Lung (tissue), 12 donors: ENCODE data around the gene NAA38. TPM values are rescaled to one million over a fixed set of nuclear protein-coding genes. Genes with fewer than 3 reads are reported as not detected.

Experiments used
- ATAC-seq: fragments of 200-7000 bp; cut with Tn5 transposase; one replicate; pipeline ENCODE4 v1.9.1; 2020; ENCODE audit warnings: moderate number of reproducible peaks; ENCODE audit not compliant: insufficient read depth, low FRiP score
- DNase-seq, 3 donors: peaks; one replicate each; pipeline ENCODE4 v3.0.0-alpha.2; 2013 to 2017
- H3K27ac ChIP-seq, 2 donors: one replicate each; pipeline ENCODE4 v1.5.1; 2013; ENCODE audit warnings: mild to moderate bottlenecking in 2 of 2, moderate library complexity in 2 of 2, control low read depth in 1 of 2, inconsistent platforms in 1 of 2, low read depth in 1 of 2, low read length in 1 of 2
- H3K27me3 ChIP-seq, 3 donors: one replicate each; pipeline ENCODE4 v1.5.1; 2013; ENCODE audit warnings: low read length in 2 of 3; ENCODE audit not compliant: control insufficient read depth in 3 of 3, insufficient read depth in 3 of 3
- H3K36me3 ChIP-seq, 4 donors: one replicate each; pipeline ENCODE4 v1.5.1; 2013; ENCODE audit warnings: low read length in 4 of 4, mild to moderate bottlenecking in 1 of 4, moderate library complexity in 1 of 4; ENCODE audit not compliant: control insufficient read depth in 4 of 4, insufficient read depth in 4 of 4
- H3K4me1 ChIP-seq, 5 donors: one replicate each; pipeline ENCODE4 v1.5.1; 2013; ENCODE audit warnings: low read length in 5 of 5, mild to moderate bottlenecking in 2 of 5, moderate library complexity in 1 of 5; ENCODE audit not compliant: control insufficient read depth in 5 of 5, insufficient read depth in 5 of 5
- H3K4me3 ChIP-seq: one replicate; pipeline ENCODE4 v1.5.1; 2013; ENCODE audit warnings: mild to moderate bottlenecking, control low read depth, moderate library complexity
- H3K9ac ChIP-seq, 2 donors: one replicate each; pipeline ENCODE4 v1.5.1; 2013; ENCODE audit warnings: low read length in 2 of 2, control low read depth in 1 of 2; ENCODE audit not compliant: insufficient read depth in 1 of 2
- H3K9me3 ChIP-seq, 4 donors: one replicate each; pipeline ENCODE4 v1.5.1; 2013; ENCODE audit warnings: low read length in 3 of 4, mild to moderate bottlenecking in 1 of 4, moderate library complexity in 1 of 4; ENCODE audit not compliant: control insufficient read depth in 4 of 4, insufficient read depth in 3 of 4
- CTCF ChIP-seq: IDR thresholded peaks from 2 replicates; pipeline ENCODE4 v1.5.1; 2012; ENCODE audit warnings: mild to moderate bottlenecking; ENCODE audit errors: control extremely low read depth, extremely low read depth
- WGBS, 2 donors: extraction: QIAGEN DNeasy Blood & Tissue Kit; methylation state at CpG; one replicate each; pipeline ENCODE4 v1.1.7; 2013; 5-methylcytosine and 5-hydroxymethylcytosine counted together
- polyA plus RNA-seq, 2 donors: library from polyadenylated mRNA; stranded (reverse); fragments of 200-250 nt; gene quantifications; one replicate each; pipeline ENCODE4 v1.2.1, GENCODE V29; 2013
- total RNA-seq, 2 donors: library from RNA; depleted of rRNA in 1 of 2; stranded (reverse); fragments of >200 nt in 1 of 2; gene quantifications; one replicate each; pipeline ENCODE4 v1.2.1, GENCODE V29; 2014 to 2021
- donor health status: control.
- donor health status: control.
- donor health status: Bipolar disorder and iron deficiency.
- donor health status: healthy.
- donor health status: DM: yes; HTN: yes; CAD: no.

NAA38 gene
- total and polyA plus RNA-seq, 4 donors: 58.2 to 239 (median 102) TPM

- WGBS, 2 donors: 56 to 58% methylated on average over 6 of the region's 6 CpGs
Measured at GRCh38 chr17:7897773-7898172, 40.4 kb upstream of the NAA38 start.

GRCh38 chr17:7897090-7897489 is 39.7 kb upstream of the NAA38 start:
- H3K4me3 ChIP-seq: no peak overlapping the region
- no peaks in the 10 kb centered on the region for H3K4me1 ChIP-seq
- ATAC-seq (no peak), DNase-seq (no peak)
- no peaks in the 10 kb centered on the region for H3K9me3 ChIP-seq
- no peak overlapping the region for H3K27ac ChIP-seq
- 92 to 95% methylated on average over 13 of the region's 13 CpGs for WGBS, 2 donors
- H3K9ac ChIP-seq: no peak overlapping the region
- H3K27me3 ChIP-seq: no peaks in the 10 kb centered on the region
- H3K36me3 ChIP-seq: peaks cover 0 to 75% (median 64%) of the 10 kb centered on the region in 4 donors
- TF ChIP-seq CTCF: no peak

More at GRCh38 chr17:7897773-7898172, 40.4 kb upstream of the NAA38 start:
- Histone ChIP-seq H3K4me3 (no peak overlapping the region), H3K9ac (peak overlapping the region in 1 of 2 donors; percentile 70), H3K27ac (no peak overlapping the region), H3K4me1 (no peaks in the 10 kb centered on the region), H3K9me3 (no peaks in the 10 kb centered on the region), H3K36me3 (peaks cover 0 to 81% (median 68%) of the 10 kb centered on the region in 4 donors), H3K27me3 (no peaks in the 10 kb centered on the region)
- DNase-seq (peak; percentile 46 to 72 (median 69)), ATAC-seq (no peak)
- TF ChIP-seq CTCF: peak; percentile 40

DNA sequence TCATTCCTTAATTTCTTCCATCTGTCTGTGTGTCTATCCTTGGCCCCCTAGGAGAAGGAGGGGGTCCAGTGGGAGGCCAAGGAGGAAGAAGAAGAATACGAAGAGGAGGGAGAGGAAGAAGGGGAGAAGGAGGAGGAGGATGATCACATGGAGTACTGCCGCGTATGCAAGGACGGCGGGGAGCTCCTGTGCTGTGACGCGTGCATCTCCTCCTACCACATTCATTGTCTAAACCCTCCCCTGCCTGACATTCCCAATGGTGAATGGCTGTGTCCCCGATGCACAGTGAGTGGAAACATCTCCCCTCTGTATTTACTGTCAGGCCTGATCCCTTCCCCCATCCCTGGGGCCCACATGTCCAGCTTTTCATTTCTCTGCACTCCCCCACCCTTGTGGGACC is 37.5 kb upstream of the NAA38 start:
- Histone ChIP-seq H3K27ac (no peak overlapping the region), H3K36me3 (peaks cover 0 to 76% (median 60%) of the 10 kb centered on the region in 4 donors), H3K27me3 (no peaks in the 10 kb centered on the region), H3K9me3 (no peaks in the 10 kb centered on the region), H3K4me3 (no peak overlapping the region), H3K9ac (no peak overlapping the region), H3K4me1 (peaks cover 0 to 10% (median 5%) of the 10 kb centered on the region in 5 donors)
- no peak for TF ChIP-seq CTCF
- 83 to 94% methylated on average over 8 of the region's 8 CpGs for WGBS, 2 donors
- ATAC-seq (no peak), DNase-seq (no peak)

GRCh38 chr17:7894226-7894625 is 36.9 kb upstream of the NAA38 start:
- WGBS, 2 donors: 94 to 96% methylated on average over 8 to 9 of the region's 9 CpGs
- no peaks in the 10 kb centered on the region for H3K9me3 ChIP-seq
- DNase-seq (no peak), ATAC-seq (no peak)
- no peak overlapping the region for H3K27ac ChIP-seq
- H3K36me3 ChIP-seq: peaks cover 0 to 70% (median 54%) of the 10 kb centered on the region in 4 donors
- no peaks in the 10 kb centered on the region for H3K27me3 ChIP-seq
- no peak overlapping the region for H3K9ac ChIP-seq
- TF ChIP-seq CTCF: no peak
- peaks cover 0 to 17% (median 11%) of the 10 kb centered on the region in 5 donors for H3K4me1 ChIP-seq
- no peak overlapping the region for H3K4me3 ChIP-seq
